Measurements from ENCODE around the gene ARHGDIG. TPM values are rescaled to one million over a fixed set of nuclear protein-coding genes. Genes with fewer than 3 reads are reported as not detected.

Gene ARHGDIG
- total RNA-seq, 1 experiment from 2014 or later, result 5.9 TPM

GRCh38 chr16:290015-290680 lies 9.8 kb downstream of the ARHGDIG start:
- TF ChIP-seq CTCF (conservative IDR thresholded peaks at IDR 0.05), result no peak

More at GRCh38 chr16:290015-290680, 9.8 kb downstream of the ARHGDIG start:
- Histone ChIP-seq H2BK20ac (ENCODE audit: low read depth, low read length, poor library complexity, severe bottlenecking) (no peak overlapping the region), H3K9me3 (ENCODE audit: control insufficient read depth, low read depth, low read length) (no peaks in the 10 kb centered on the region), H3T11ph (ENCODE audit: low read length) (no peak overlapping the region), H3K79me1 (ENCODE audit: insufficient read depth, low read depth, low read length, poor library complexity, severe bottlenecking) (no peaks in the 10 kb centered on the region), H2BK5ac (ENCODE audit: insufficient read length, low read length) (no peak overlapping the region), H2AFZ (ENCODE audit: low read length) (no peak overlapping the region), H2BK15ac (ENCODE audit: low read depth, low read length) (no peak overlapping the region), H2BK12ac (ENCODE audit: insufficient read length, low read depth, low read length) (no peak overlapping the region), H2AK5ac (ENCODE audit: insufficient read length, low read length) (no peak overlapping the region), H3K23me2 (ENCODE audit: insufficient read length, low read depth, low read length, poor library complexity, severe bottlenecking) (no peaks in the 10 kb centered on the region), H3K79me2 (ENCODE audit: insufficient read depth, low read length) (no peaks in the 10 kb centered on the region), H4K5ac (ENCODE audit: insufficient read length, low read depth, low read length) (no peak overlapping the region), H2BK120ac (ENCODE audit: low read depth, low read length, poor library complexity, severe bottlenecking) (no peak overlapping the region), H4K20me1 (ENCODE audit: control insufficient read depth, insufficient read depth, insufficient read length) (no peaks in the 10 kb centered on the region), H3K14ac (ENCODE audit: insufficient read depth, low read length) (no peak overlapping the region), H3K18ac (ENCODE audit: insufficient read length, low read depth, low read length) (no peak overlapping the region), H3K56ac (ENCODE audit: insufficient read length, low read depth, low read length) (no peak overlapping the region), H3K4me2 (ENCODE audit: insufficient read depth, insufficient read length, low read length) (no peak overlapping the region), H3K27ac (ENCODE audit: insufficient read length, low read depth, low read length) (no peak overlapping the region), H3K23ac (ENCODE audit: insufficient read length, low read depth, low read length) (no peak overlapping the region), H3K27me3 (ENCODE audit: insufficient read depth, low read length) (no peaks in the 10 kb centered on the region), H4K91ac (ENCODE audit: insufficient read length, low read depth, low read length) (no peak overlapping the region), H3K4me1 (ENCODE audit: insufficient read depth, low read length) (no peaks in the 10 kb centered on the region), H3K4ac (ENCODE audit: low read depth, low read length) (no peak overlapping the region), H3K9ac (ENCODE audit: extremely low read depth, insufficient read length, low read length) (no peak overlapping the region), H4K8ac (replicated peaks; ENCODE audit: insufficient read length, low read depth, low read length) (no peak overlapping the region)
- H3K4me3 Mint-ChIP-seq, result no peak overlapping the region
- H3K27me3 Mint-ChIP-seq (ENCODE audit: low read depth), result no peaks in the 10 kb centered on the region
- H3K4me1 Mint-ChIP-seq, result no peaks in the 10 kb centered on the region
- peaks cover 8 to 12% of the 10 kb centered on the region in 2 experiments for H3K9me3 Mint-ChIP-seq
- no peak overlapping the region for H3K27ac Mint-ChIP-seq
- DNase-seq, result no peak
- WGBS (ENCODE audit: extremely low coverage, insufficient read length, low lambda C conversion rate), result no CpG with 5 or more reads among the region's 25 CpGs
- peaks cover 26 to 50% (median 48%) of the 10 kb centered on the region in 3 experiments for H3K36me3 Mint-ChIP-seq (ENCODE audit: insufficient read depth in 1 of 3, low read depth in 3 of 3)

Measured in H9 (cell line).